Measurements from ENCODE around the gene CCDC12. TPM values are rescaled to one million over a fixed set of nuclear protein-coding genes. Genes with fewer than 3 reads are reported as not detected.

CCDC12 gene
- polyA plus RNA-seq, 1 donor, result 57.3 TPM

GRCh38 chr3:46946856-46947545 lies 29.5 kb downstream of the CCDC12 start:
- WGBS (ENCODE audit: insufficient coverage, low lambda C conversion rate), result no CpG with 5 or more reads among the region's 7 CpGs
- Histone ChIP-seq H3K27ac (ENCODE audit: low read length) (peak overlapping the region; percentile 93), H3K4me3 (ENCODE audit: low read length) (no peak overlapping the region), H3K4me1 (ENCODE audit: control insufficient read depth, insufficient read depth, low read length) (peaks cover 87% of the 10 kb centered on the region), H3K9me3 (ENCODE audit: control insufficient read depth, low read depth, low read length) (no peaks in the 10 kb centered on the region), H3K27me3 (ENCODE audit: control insufficient read depth, insufficient read depth, low read length) (no peaks in the 10 kb centered on the region), H3K36me3 (ENCODE audit: control insufficient read depth, insufficient read depth, low read length) (peaks cover 3% of the 10 kb centered on the region)
- DNase-seq, result peak in 1 of 2 donors; percentile 80

DNA sequence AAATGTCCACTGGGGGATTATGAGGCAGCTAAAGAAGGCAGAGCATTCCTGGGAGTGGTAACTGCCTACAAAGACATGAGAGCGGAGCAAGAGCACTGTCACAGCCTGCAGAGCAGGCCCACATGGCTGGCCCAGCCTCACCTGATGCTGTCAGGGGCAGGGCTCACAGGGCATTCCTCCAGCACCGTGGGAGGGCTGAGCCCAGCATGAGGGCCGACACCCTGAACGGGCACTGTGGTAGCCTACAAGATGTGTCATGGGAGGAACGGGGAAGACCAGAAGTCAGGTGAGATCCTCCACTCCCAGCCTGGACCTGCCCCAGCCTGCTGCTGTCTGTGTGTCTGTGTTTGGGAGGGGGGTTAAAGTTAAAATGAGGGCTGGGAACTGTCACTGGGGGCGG lies 30.1 kb downstream of the CCDC12 start:
- DNase-seq, result peak in 1 of 2 donors; percentile 65
- Histone ChIP-seq H3K27me3 (ENCODE audit: control insufficient read depth, insufficient read depth, low read length) (no peaks in the 10 kb centered on the region), H3K4me3 (ENCODE audit: low read length) (no peak overlapping the region), H3K4me1 (ENCODE audit: control insufficient read depth, insufficient read depth, low read length) (peaks cover 93% of the 10 kb centered on the region), H3K36me3 (ENCODE audit: control insufficient read depth, insufficient read depth, low read length) (peaks cover 3% of the 10 kb centered on the region), H3K9me3 (ENCODE audit: control insufficient read depth, low read depth, low read length) (no peaks in the 10 kb centered on the region), H3K27ac (ENCODE audit: low read length) (peak overlapping the region; percentile 93)
- WGBS (ENCODE audit: insufficient coverage, low lambda C conversion rate), result no CpG with 5 or more reads among the region's 6 CpGs

- H3K9me3 ChIP-seq (ENCODE audit: control insufficient read depth, low read depth, low read length), result no peaks in the 10 kb centered on the region
- peaks cover 21% of the 10 kb centered on the region for H3K36me3 ChIP-seq (ENCODE audit: control insufficient read depth, insufficient read depth, low read length)
- no CpG with 5 or more reads among the region's 8 CpGs for WGBS (ENCODE audit: insufficient coverage, low lambda C conversion rate)
- H3K4me1 ChIP-seq (ENCODE audit: control insufficient read depth, insufficient read depth, low read length), result peaks cover 94% of the 10 kb centered on the region
- no peak overlapping the region for H3K4me3 ChIP-seq (ENCODE audit: low read length)
- DNase-seq, result no peak
- no peaks in the 10 kb centered on the region for H3K27me3 ChIP-seq (ENCODE audit: control insufficient read depth, insufficient read depth, low read length)
- H3K27ac ChIP-seq (ENCODE audit: low read length), result peak overlapping the region; percentile 93
Measured at GRCh38 chr3:46944191-46944590, 32.4 kb downstream of the CCDC12 start.

- peak overlapping the region; percentile 1 for H3K4me3 ChIP-seq (ENCODE audit: low read length)
- peaks cover 94% of the 10 kb centered on the region for H3K4me1 ChIP-seq (ENCODE audit: control insufficient read depth, insufficient read depth, low read length)
- no peaks in the 10 kb centered on the region for H3K9me3 ChIP-seq (ENCODE audit: control insufficient read depth, low read depth, low read length)
- peak overlapping the region; percentile 93 for H3K27ac ChIP-seq (ENCODE audit: low read length)
- peaks cover 25% of the 10 kb centered on the region for H3K36me3 ChIP-seq (ENCODE audit: control insufficient read depth, insufficient read depth, low read length)
- DNase-seq, result peak in 1 of 2 donors; percentile 91
- H3K27me3 ChIP-seq (ENCODE audit: control insufficient read depth, insufficient read depth, low read length), result no peaks in the 10 kb centered on the region
- WGBS (ENCODE audit: insufficient coverage, low lambda C conversion rate), result 37% methylated on average over 2 of the region's 12 CpGs
Measured at GRCh38 chr3:46943237-46944187, 33.0 kb downstream of the CCDC12 start.

- peaks cover 94% of the 10 kb centered on the region for H3K4me1 ChIP-seq (ENCODE audit: control insufficient read depth, insufficient read depth, low read length)
- WGBS (ENCODE audit: insufficient coverage, low lambda C conversion rate), result 40% methylated on average over 1 of the region's 12 CpGs
- DNase-seq, result peak in 1 of 2 donors; percentile 56
- peak overlapping the region; percentile 93 for H3K27ac ChIP-seq (ENCODE audit: low read length)
- no peaks in the 10 kb centered on the region for H3K27me3 ChIP-seq (ENCODE audit: control insufficient read depth, insufficient read depth, low read length)
- peaks cover 30% of the 10 kb centered on the region for H3K36me3 ChIP-seq (ENCODE audit: control insufficient read depth, insufficient read depth, low read length)
- no peaks in the 10 kb centered on the region for H3K9me3 ChIP-seq (ENCODE audit: control insufficient read depth, low read depth, low read length)
- peak overlapping the region; percentile 1 for H3K4me3 ChIP-seq (ENCODE audit: low read length)
Measured at GRCh38 chr3:46942481-46943236, 33.9 kb downstream of the CCDC12 start.

DNA sequence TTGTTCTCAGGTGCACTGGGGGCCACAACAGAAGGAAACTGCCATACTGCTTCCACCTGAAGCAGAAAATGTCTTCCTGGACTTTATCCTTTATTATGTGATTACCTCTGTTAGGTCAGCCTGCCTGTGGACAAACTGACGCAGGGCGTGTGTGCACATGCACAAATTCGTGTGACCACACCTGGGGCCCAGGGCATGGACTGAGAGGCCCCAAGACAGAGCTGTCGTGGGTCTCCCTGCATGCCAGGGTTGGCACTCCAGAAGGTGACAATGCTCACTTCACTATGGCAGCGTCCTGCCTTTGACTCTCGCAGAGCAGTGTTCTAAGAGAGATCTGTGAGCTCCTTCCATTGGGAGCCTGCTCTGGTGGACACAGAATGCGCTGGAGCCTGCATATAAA lies 34.5 kb downstream of the CCDC12 start:
- no peaks in the 10 kb centered on the region for H3K9me3 ChIP-seq (ENCODE audit: control insufficient read depth, low read depth, low read length)
- peak in 1 of 2 donors; percentile 90 for DNase-seq
- H3K4me1 ChIP-seq (ENCODE audit: control insufficient read depth, insufficient read depth, low read length), result peaks cover 94% of the 10 kb centered on the region
- H3K4me3 ChIP-seq (ENCODE audit: low read length), result no peak overlapping the region
- H3K27ac ChIP-seq (ENCODE audit: low read length), result peak overlapping the region; percentile 93
- no CpG with 5 or more reads among the region's 7 CpGs for WGBS (ENCODE audit: insufficient coverage, low lambda C conversion rate)
- no peaks in the 10 kb centered on the region for H3K27me3 ChIP-seq (ENCODE audit: control insufficient read depth, insufficient read depth, low read length)
- peaks cover 36% of the 10 kb centered on the region for H3K36me3 ChIP-seq (ENCODE audit: control insufficient read depth, insufficient read depth, low read length)

GRCh38 chr3:46939578-46940445 lies 36.7 kb downstream of the CCDC12 start:
- WGBS (ENCODE audit: insufficient coverage, low lambda C conversion rate), result no CpG with 5 or more reads among the region's 12 CpGs
- DNase-seq, result peak in 1 of 2 donors; percentile 48
- Histone ChIP-seq H3K4me3 (ENCODE audit: low read length) (no peak overlapping the region), H3K27me3 (ENCODE audit: control insufficient read depth, insufficient read depth, low read length) (no peaks in the 10 kb centered on the region), H3K27ac (ENCODE audit: low read length) (peak overlapping the region; percentile 68), H3K36me3 (ENCODE audit: control insufficient read depth, insufficient read depth, low read length) (peaks cover 43% of the 10 kb centered on the region), H3K9me3 (ENCODE audit: control insufficient read depth, low read depth, low read length) (no peaks in the 10 kb centered on the region), H3K4me1 (ENCODE audit: control insufficient read depth, insufficient read depth, low read length) (peaks cover 93% of the 10 kb centered on the region)

- no peaks in the 10 kb centered on the region for H3K9me3 ChIP-seq (ENCODE audit: control insufficient read depth, low read depth, low read length)
- no peak overlapping the region for H3K4me3 ChIP-seq (ENCODE audit: low read length)
- peaks cover 48% of the 10 kb centered on the region for H3K36me3 ChIP-seq (ENCODE audit: control insufficient read depth, insufficient read depth, low read length)
- peak overlapping the region; percentile 68 for H3K27ac ChIP-seq (ENCODE audit: low read length)
- DNase-seq, result peak in 1 of 2 donors; percentile 81
- H3K4me1 ChIP-seq (ENCODE audit: control insufficient read depth, insufficient read depth, low read length), result peaks cover 94% of the 10 kb centered on the region
- no CpG with 5 or more reads among the region's 2 CpGs for WGBS (ENCODE audit: insufficient coverage, low lambda C conversion rate)
- H3K27me3 ChIP-seq (ENCODE audit: control insufficient read depth, insufficient read depth, low read length), result no peaks in the 10 kb centered on the region
Measured at GRCh38 chr3:46938118-46938517, 38.4 kb downstream of the CCDC12 start.

- no CpG with 5 or more reads among the region's 5 CpGs for WGBS (ENCODE audit: insufficient coverage, low lambda C conversion rate)
- peaks cover 48% of the 10 kb centered on the region for H3K36me3 ChIP-seq (ENCODE audit: control insufficient read depth, insufficient read depth, low read length)
- no peaks in the 10 kb centered on the region for H3K27me3 ChIP-seq (ENCODE audit: control insufficient read depth, insufficient read depth, low read length)
- H3K27ac ChIP-seq (ENCODE audit: low read length), result peak overlapping the region; percentile 89
- H3K4me1 ChIP-seq (ENCODE audit: control insufficient read depth, insufficient read depth, low read length), result peaks cover 94% of the 10 kb centered on the region
- no peaks in the 10 kb centered on the region for H3K9me3 ChIP-seq (ENCODE audit: control insufficient read depth, low read depth, low read length)
- no peak for DNase-seq
- no peak overlapping the region for H3K4me3 ChIP-seq (ENCODE audit: low read length)
Measured at GRCh38 chr3:46936733-46937250, 39.8 kb downstream of the CCDC12 start.
